Activated CD8-positive, alpha-beta memory T cell treated with anti-CD3 and anti-CD28 coated beads, Interleukin-2, amount 50 U/mL, for 1 hour (primary cell): ENCODE measurements around the gene INO80B.
"Not testable (repeated sequence)": the region's sequence is repeated elsewhere in the genome, so short reads cannot be mapped to it uniquely, and the experiment has no call there.

Experiments
- DNase-seq: peaks from one replicate; pipeline ENCODE4 v3.0.0-alpha.2; 2020; ENCODE audit errors: extremely low read depth

The INO80B gene

DNA sequence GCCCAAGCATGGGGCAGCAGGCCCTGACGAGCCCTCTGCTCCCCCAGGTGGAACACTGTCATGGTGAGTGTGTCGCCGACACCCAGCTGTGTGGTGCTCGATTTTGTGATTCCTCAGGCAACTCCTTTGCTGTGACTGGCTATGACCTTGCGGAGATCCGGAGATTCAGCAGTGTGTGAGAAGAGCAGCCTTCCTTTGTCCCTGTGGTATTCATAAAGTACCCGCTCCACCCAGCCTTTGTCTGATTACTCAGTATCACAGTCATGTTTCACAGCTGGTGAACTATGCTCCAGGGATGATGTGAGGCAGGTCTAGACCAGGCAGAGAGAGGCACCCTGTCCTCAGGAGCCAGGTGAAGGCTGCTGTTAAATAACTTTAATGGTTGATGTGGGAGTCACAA, 29.4 kb upstream of the INO80B start:
- DNase-seq, result no peak

DNA sequence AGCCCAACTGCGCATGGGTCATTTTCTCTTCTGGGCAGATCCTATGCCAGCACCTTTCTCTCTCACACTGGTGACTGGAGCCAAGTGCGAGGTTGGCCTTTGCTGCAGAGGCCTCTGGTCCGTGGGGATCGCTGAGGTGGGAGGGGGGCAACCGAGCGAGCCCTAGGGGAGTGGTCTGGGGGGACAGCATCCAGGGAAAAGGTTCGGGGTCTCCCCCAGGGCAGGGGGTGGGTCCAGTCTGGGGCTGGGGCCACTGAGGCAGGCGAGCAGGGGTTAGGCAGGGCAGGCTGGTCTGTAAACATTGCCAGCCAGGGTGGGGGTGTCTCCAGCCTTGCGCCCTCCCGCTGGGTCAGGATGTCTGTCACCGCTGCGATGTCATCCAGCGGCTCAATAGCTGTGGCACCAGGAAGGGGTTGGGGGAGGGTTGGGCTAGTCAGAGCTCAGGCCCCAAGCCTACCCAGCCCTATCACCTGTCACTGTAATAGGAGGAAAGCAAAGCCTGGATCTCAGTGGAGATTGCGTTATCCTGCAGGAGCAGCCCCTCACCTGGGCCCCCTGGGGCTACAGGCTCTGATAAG, 28.6 kb upstream of the INO80B start:
- no peak for DNase-seq

DNA sequence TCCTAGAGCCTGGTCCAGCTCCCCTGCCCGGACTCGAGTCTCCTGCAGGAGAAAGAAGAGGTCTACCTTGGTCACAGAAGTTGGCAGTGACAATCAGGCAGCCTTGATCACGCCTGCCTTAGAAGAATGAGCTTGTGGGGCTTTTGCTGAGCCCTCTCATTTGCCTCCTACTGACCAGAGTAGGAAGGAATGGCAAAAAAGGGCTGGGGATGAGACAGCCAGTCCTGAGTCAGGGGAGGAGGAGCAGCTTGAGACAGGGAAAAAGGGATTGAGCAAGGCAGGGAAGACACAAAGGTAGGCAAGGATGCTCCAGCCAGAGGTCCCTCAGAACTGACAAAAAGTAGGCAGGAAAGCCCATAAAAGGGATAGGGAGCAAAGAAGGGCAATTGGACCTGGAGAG, 27.3 kb upstream of the INO80B start:
- DNase-seq, result no peak

DNA sequence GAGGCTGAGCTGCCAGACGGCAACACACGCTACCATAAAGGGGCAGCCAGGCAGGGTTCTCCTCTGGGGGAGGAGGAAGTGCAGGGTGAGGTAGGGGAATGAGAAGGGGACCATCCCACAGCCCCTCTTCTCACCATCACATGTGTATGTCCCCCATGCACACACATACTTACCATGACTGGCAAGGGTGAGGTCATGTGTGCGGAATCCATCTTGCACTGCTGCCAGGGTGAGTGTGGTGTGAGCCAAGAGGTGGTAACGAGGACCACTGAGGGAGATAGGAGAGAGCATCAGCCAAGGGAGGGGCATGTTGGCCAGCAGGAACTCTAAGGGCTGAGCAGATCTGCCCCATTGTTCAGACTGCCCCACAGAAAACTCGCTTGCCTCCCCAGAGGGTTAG, 26.2 kb upstream of the INO80B start:
- DNase-seq, result no peak

DNA sequence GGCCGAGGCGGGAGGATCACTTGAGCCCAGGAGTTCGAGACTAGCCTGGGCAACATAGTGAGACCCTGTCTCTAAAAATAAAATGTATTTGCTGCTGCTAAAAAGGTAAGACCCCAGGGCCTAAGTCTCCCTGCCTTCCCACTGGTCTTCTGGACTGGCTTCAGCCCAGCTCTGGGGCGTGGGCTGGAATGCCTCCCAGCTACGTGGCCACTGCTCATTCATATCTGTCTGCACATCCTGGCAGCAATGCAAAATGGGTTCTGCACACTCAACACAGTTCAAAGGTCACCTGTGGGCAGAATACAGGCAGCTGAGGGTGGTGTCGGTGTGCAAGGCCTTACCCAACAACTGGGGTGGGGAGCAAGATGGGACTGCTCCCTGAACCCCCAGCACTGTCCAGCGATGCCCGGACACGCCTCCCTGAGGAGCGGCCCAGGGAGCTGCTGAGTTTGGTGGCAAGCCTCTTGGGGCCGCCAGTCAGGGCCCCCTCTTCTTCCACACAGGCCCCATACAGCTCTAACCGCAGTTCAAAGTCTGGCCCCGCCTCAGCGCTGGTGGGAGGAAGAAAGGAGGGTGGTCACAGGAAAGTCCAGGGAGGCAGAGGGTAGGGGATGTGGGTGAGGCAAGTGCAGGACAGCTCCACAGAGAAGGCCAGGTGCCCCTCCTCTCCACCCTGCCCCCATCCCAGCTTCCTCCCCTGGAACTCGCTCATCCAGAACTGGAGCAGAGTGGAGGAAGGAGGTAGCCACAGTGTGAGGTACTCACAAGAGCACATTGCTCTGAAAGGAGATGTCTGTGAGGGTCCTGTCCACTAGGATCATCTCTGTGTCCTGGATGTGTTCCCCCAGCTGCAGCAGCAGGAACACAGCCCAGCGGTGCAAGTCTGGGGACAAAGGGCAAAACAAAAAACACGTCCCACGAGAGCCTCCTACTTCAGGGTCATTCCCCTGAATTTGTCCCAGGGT, 25.1 kb upstream of the INO80B start:
- DNase-seq, result no peak

DNA sequence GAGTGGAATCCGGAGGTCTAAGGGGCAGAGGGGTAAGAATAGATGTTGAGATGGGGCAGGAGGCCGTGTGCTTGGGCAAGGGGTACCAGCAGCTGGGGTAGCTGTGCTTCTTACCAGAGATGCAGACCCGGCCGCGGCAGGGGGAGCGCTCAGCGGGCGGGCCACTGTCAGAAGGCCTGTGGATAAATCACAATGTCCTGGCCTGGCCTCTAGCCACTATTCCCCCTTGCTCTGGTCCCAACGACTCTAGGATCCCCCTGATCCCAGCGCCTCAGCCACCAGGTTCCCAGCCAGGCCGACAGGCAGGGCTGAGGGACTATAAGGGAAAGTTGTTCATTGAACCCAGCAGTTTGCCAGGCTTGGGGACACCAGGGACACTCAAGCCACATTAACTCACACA, 24.4 kb upstream of the INO80B start:
- DNase-seq, result no peak

DNA sequence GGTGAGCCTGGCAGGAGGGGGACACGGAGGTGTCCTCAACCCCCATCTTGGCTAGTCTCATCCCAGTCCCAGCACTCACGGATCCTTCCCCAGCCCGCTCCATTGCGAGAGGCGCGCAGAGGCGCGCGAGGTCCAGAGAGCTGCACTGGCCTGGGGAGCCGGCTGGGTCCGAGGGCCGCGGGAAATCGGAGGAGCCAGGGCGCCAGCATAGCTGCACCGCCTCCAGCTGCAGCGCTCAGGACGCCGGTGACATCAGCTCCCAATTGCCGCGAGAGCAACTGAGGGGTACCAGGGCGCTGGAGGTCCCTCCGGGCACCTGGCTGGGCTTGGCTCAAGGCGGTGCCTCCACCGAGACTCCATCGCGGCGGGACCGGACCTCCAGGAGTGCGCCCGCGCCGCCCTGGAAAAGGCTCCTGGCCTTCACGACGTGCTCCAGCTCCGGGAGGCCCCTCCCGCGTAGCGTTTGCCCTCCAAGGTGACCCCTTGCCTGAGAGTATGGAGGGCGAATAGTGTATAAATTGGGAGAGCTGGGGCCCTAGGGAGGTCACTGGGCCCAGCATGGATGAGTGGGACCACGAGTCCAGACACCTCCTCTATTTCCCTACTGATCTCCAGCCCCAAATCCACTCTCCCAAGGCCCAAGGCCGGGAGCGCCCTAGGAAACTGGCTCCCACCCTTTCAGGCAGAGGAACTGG, 18.6 kb upstream of the INO80B start:
- DNase-seq, result no peak

DNA sequence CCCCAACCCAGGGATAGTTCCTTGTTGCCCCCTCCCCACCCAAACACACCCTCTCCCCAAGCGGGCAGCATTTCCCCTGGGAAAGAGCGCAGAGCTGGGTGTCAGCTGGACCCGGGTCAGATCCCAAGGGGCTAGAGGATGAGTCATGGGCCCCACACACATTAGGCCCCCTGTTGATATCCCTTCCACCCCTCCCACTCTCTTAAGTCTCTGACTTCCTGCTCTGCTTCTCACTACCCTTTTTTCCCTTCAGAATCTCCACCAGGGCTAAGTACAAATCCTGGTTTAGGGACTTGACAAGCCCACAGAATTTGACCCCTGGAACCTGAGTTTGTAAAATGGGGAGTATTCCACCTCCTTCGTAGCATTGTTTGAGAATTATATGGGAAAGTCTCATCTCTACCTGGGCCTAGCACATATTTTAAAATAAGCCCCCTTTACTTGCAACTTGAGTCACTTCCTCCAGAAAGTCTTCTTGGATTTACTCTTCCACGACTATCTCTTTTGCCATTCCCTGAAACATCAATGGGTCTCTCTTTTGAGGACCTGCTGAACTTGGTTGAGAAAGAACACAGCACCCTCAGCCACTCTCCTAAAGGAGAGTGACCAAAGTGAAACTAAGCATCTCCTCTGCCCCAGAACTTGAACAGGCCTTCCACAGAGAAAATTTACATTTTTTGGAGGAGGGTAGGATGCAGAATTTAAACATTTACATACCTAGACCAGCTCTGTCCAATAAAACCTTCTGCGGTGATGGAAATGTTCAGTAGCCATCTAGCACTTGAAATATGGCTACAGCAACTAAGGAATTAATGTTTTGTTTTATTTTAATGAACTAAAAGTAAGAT, 17.8 kb upstream of the INO80B start:
- DNase-seq, result no peak

DNA sequence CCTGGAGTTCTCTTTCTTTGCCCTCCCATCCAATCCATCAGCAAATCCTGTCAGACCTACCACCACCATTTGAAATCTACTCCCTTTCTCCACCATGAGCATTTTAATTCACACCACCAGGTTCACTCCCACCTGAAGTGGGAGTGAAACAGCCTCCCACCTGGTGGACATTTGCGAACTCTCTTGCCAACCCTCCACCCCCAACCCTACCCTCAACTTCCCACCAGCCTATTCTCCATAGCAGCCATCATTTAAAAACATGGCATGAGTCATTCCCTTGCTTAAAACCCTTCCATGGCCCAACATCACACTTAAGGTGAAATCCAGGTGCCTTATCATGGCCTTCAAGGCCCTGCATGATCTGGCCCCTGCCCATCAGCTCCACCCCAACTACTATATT, 16.6 kb upstream of the INO80B start:
- DNase-seq, result no peak

DNA sequence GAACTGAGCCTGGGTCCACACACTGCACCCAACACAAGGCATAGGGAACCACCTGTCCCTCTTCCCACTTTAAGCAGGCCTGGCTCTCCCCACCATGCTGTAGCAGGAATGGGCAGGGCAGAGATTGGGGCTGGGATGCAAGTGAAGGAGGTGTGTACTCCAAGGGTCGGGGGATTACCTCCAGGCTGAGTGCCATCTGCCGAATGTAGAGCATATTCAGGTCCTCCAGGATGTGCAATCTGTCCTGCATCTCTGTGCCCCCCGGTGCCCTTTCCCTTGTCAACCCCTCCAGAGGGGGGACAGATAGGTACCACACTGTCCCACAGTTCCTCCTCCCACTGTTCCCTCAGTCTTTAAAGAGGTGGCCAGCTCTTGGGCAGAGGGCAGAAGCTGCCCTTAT, 15.5 kb upstream of the INO80B start:
- no peak for DNase-seq

DNA sequence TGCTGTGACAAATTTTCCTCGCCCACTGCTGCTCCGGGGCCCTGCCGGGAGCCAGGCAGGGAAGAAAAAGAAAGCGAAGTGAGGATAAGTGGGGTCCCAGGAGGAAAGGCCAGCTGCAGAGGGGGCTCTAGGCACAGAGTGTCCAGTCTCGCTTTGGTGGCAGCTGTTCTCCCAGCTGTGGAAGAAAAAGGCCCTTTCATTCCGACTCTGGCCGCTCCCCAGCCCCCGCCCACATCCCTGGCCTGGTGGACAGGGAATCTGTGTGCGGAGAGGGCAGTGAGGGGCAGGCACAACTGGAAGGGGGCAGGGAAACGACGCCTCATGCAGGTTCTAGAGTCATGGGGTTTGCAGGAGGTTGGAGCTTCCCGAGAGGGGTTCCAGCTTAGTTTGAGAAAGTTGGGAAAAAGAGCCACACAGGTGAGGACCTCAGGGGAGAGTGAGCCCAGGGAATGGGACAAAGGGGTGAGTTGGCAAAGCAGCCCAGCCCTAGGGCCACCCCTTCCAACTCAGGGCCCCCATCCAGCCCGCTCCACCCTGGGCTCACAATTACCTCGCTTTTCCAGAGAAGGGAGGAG, 15.0 kb upstream of the INO80B start:
- no peak for DNase-seq

DNA sequence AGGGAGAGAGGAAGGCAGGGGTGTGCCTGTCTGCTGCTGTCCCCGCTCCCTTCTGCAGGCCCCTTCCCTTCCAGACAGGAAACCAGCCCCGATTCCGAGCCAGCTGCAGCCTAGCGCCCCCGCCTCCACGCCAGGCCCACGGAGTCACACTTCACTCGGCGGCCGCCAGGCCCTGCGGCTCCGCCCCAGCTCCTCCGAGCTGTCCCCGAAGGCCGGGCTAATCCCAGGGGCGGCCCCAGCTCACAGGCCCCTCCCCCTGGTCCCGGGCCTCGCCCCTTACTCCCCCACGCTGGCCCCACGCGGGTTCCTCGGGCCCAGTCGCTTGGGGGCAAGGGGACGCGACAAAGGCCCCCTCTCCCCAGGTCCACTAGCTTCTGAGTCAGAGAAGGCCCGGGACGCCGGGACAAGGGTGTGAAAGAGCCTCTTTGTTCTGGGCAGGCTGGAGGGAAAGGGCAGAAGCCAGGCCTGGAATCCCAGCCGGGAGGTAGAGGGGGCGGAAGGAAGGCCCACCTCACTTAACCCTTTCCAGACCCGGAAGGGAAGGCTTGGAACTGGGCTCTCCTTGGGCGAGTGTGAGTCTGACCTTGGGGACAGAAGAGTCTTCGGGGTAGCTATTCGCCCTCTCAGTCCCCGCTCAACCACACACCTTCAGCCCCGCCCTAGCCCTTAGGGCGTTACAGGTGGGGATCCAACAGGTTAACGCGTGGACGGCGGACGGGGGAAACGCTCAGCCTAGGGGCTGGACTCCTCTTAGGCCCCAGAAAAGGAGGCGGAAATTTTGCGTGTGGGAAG, 14.3 kb upstream of the INO80B start:
- DNase-seq, result no peak

DNA sequence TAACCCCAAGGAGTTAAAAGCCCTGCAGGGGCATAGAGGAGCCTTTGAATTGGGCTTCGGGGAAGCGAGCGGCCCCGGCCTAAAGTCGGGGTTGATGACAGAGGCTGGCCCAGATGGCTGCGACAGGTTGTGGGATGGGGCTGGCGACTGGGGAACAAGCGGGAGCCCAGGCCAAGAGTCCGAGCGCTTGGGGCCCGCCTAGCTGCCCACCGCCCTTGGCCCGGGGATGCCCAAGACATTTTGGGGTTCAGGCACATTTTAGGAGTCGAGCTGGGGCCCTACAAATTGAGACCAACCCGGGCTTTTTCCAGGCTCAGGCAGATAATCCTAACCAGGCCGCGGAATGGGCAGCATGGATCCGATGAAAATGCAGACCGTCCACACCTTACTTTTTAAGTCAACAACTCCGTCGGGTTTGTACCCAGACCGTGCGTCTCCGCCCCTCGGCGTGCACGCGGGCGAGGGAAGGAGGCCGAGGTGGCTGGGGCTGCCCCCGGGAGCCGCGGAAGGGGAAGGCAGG, 13.7 kb upstream of the INO80B start:
- no peak for DNase-seq

DNA sequence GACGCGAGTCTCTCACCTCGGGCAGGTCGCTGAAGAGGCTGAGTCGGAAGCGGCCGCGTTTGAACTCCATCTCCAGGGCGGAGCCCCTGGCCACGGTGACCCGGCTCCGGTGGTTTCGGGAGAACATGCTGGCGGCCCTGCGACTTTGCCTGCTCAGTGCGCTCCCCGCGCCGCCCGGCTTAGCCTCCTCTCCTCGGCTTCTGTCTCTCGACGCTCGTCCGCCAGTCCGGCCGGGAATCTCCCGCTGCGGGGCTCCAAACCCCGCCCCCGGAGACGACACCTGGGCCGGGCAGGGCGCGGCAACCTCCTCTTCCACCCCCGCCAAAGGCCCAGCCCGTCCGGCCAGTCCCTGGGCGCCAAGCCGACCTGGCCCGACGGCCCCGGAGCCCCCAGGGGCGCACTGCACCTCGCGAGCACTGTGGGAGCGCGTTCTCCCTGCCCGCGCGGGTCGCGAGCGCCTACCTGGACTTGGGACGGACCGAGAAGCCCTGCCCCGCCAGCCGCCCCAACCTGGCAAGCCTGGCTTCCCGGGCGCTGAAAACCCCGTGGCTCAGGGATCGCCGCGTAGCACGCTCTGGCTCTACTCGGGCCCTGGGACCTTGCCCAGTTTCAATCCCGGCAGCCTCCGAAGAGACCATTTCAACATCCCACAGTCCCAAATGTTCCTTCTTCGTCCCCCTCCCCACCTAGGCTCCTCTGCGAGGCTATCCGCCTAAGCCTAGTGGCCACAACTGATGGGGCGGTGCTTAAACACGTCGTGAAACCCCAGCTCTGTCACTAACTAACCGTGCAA, 13.0 kb upstream of the INO80B start, which contains the start of gene RTKN:
Gene RTKN, minus strand, starts transcription at position 248 of the 793 bp plus-strand sequence. Its CDS starts 121 bp downstream, at position 127.
- DNase-seq, result no peak

DNA sequence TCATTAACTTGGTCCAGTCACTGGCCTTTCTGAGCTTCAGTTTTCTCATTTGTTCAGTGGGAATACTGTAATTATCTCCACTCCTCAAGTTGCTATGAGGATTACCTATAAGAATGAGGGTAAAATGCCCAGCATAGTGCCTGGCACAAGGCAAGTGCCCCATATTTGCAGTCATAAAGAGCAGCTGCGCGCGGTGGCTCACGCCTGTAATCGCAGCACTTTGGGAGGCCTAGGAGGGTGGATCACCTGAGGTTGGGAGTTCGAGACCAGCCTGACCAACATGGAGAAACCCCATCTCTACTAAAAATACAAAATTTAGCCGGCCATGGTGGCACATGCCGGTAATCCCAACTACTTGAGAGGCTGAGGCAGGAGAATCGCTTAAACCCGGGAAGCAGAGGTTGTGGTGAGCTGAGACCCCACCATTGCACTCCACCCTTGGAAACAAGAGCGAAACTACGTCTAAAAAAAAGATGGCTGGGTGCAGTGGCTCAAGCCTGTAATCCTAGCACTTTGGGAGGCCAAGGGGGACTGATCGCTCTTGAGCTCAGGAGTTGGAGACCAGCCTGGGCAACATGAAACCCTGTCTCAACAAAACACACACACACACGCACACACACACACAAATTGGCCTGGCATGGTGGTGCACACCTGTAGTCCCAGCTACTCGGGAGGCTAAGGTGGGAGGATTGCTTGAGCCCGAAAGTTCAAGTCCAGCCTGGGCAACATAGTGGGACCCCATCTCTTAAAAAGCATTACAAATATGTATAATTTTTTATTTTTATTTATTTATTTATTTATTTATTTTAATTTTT, 12.2 kb upstream of the INO80B start:
- not testable (repeated sequence) for DNase-seq

DNA sequence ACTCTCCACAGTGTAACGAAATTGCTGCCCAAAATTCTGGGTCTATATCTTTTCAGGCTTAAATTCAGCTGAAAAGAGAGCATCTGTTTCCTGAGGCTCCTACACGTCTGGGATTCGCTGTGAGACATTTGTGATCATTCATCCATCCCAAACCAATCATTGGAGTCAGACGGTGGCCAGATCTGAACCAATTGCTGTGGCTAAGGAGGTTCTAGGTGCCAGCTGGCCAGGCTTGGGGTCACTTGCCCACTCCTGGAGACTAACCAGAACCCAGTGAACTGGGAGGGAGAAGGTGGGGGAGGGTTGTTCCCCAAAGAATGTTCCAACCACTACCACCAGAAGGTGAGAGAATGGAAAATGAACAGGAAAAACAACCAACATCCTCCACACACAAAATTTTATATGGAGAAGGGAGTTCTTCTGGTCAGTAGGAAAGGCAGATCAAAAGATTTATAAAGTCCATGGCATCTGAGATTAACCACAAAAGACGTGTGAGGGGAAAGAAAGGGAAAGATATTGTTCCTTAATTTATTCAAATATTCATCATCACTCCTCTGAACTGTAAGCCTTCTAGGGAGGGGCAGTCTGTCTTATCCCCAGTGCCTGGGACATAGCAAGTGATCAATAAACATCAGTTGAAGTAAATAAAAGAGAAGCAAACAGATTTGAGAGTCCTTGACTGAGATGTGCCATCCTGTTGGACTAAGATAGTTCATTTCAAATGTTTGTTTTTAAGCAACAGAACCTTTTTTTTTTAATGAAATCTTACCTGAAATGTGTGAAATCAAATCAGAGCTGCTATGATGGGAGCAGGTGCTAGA, 10.2 kb upstream of the INO80B start:
- no peak for DNase-seq

DNA sequence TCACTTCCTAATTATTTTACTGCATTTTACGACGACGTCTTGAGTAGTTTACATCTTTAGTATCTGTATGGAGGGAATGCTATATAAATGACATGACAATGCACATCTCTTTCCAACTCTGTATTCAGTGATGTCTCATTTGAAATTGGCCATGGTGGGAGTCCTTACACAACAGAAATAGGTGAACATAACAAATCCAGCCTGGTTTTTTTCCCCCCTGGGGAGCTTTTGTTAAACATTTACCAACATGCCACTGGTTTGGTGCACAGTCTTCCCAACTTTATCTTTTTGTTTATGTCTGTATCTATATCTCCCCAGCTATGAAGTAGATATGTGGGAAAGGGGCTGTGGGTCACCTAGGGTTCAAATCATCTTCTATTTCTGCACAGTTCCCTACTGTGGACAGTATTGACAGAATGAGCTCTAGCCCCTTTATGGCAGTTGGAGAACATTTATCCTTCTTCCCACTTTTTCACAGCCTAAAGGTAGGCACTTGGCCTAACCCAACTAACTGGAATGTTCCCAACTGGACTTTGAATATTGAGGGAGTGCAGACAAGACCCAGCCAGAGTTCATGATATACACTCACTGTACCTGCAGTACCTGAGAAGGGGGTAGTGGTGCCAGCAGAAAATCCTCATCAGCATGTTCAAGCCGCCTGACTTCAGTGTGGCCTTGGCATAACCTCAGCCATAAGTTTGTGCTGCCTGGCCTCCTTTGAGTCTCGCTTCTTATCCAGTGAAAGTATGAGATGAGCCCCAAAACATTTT, 7.5 kb upstream of the INO80B start:
- no peak for DNase-seq
